PC-9 (cell line): ENCODE measurements around the gene SCAI.

Source experiments
- EZH2 ChIP-seq: fragments of 200-600 bp; sonication (generic); IDR thresholded peaks from 2 replicates; pipeline ENCODE4 v1.8.0; 2017; ENCODE audit warnings: antibody characterized with exemption, low read depth
- TF ChIP-seq, protein P1 (sequence below): fragments of 200-600 bp; sonication (generic); conservative IDR thresholded peaks from 2 replicates; pipeline ENCODE4 v1.6.1; 2017; ENCODE audit warnings: mixed run types, antibody characterized with exemption, mild to moderate bottlenecking, moderate library complexity

DNA sequence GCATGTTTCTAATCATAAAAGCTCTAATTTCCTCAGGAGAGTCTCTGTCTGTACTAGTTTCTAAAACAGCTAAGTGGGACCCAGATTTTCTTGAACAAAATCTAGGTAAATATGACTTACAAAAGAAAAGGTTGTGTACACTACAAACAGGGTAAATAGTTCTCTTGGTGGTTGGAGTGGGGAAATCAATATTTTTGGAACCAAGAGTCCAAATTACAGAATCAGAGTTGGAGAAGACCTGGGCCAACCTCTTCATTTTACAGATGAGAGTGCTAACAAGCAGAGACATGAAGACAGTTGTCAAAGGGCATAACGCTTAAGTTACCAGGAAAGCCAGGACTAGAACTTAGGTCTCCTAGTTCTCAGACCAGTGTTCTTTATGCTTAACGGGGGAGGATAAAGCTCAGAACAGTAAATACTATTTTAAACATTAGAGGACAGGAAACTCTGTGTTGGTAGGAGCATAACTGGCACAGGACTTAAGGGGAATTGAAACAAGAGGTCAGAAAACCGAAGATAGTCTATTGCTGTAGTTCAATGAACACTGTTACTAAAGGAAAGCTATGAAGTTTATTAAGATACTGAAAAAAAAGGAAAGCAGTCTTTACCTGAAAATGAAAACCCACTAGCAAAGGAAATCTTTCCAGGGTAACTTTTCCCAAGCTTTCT is 193.1 kb downstream of the SCAI start:
- TF ChIP-seq EZH2, result no peak
- TF ChIP-seq, protein P1, sequence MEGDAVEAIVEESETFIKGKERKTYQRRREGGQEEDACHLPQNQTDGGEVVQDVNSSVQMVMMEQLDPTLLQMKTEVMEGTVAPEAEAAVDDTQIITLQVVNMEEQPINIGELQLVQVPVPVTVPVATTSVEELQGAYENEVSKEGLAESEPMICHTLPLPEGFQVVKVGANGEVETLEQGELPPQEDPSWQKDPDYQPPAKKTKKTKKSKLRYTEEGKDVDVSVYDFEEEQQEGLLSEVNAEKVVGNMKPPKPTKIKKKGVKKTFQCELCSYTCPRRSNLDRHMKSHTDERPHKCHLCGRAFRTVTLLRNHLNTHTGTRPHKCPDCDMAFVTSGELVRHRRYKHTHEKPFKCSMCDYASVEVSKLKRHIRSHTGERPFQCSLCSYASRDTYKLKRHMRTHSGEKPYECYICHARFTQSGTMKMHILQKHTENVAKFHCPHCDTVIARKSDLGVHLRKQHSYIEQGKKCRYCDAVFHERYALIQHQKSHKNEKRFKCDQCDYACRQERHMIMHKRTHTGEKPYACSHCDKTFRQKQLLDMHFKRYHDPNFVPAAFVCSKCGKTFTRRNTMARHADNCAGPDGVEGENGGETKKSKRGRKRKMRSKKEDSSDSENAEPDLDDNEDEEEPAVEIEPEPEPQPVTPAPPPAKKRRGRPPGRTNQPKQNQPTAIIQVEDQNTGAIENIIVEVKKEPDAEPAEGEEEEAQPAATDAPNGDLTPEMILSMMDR, result no peak
